IPS-NIHi7 (cell line): Measurements from ENCODE around the gene TMEM69.
"Not testable (repeated sequence)": the region's sequence is repeated elsewhere in the genome, so short reads cannot be mapped to it uniquely, and the experiment has no call there.

Source experiments
- DNase-seq: peaks from one replicate; pipeline ENCODE4 v3.0.0; 2012; ENCODE audit warnings: mixed read lengths; ENCODE audit errors: extremely low spot score

The TMEM69 gene, protein sequence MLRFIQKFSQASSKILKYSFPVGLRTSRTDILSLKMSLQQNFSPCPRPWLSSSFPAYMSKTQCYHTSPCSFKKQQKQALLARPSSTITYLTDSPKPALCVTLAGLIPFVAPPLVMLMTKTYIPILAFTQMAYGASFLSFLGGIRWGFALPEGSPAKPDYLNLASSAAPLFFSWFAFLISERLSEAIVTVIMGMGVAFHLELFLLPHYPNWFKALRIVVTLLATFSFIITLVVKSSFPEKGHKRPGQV

DNA sequence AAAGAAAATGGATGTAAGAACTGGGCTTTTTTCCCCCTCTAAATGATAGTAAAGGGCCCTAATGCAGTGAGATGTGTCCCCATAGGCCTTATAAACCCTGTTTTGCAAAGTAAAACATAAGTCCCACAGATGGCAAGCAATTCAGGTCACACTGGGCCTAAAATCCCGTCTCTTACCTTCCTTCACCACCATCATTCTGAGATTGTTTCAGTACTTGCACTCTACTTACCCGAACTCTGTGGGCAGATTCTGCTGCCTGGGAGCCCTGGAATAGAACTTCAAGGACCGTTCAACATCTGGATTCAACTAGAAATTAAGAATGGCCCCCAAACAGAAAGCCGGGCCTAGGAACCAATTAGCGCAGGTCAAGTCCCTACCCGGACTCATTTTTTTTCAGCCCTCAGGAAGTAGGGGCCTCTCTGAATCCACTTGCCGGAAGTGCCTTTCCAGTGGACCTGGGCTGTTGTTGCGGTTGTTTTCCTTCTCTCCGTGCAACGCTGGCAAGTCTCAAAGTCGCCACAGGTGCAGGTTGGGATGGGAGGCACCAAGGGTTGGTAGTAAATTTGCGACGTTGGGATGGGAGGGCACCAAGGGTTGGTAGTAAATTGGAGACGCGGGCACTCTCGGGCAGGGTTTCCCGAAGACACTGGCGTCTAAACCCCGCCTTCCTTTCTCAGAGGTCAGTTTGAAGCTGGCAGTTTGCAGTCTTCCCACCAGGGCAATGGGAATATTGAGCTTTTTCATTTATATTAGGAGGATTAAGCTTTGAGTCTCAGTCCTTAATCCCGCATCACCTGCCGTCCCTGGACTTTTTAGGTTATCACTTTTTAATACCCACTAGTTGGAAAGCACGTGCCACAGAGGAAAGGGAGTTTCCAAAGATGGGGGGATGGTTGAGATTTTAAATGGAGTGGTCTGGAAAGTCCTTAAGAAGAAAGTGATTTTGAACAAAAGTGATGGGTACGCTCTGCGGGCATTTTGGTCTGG is at the start of gene TMEM69:
TSS of gene TMEM69 (plus strand) at position 428 of the 987 bp plus-strand sequence. CDS start 2,888 bp downstream, outside the sequence.
- peak; percentile 87 for DNase-seq

GRCh38 chr1:45640293-45640692 is 47.7 kb upstream of the TMEM69 start:
- DNase-seq, result no peak

DNA sequence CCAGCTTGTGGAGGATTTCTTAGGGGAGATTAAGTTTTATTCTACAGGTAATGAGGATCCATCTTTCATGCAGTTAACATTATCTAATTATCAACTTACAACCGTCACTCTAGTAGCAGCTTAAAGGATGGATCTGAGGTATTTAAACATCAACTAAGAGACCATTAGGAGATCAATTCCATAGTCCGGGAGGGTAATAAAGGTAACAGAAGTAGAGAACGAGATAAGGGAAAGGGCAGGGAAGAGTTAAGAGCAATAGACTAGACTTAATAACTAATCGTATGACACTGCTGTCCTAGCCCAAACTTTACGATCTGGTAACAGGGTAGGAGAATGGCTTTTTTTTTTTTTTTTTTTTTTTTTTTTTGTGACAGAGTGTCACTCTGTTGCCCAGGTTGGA is 44.7 kb upstream of the TMEM69 start:
- no peak for DNase-seq

GRCh38 chr1:45643978-45644377 is 44.0 kb upstream of the TMEM69 start:
- DNase-seq, result no peak

GRCh38 chr1:45644661-45645060 is 43.3 kb upstream of the TMEM69 start:
- no peak for DNase-seq

GRCh38 chr1:45647248-45648021 is 40.5 kb upstream of the TMEM69 start:
- no peak for DNase-seq

DNA sequence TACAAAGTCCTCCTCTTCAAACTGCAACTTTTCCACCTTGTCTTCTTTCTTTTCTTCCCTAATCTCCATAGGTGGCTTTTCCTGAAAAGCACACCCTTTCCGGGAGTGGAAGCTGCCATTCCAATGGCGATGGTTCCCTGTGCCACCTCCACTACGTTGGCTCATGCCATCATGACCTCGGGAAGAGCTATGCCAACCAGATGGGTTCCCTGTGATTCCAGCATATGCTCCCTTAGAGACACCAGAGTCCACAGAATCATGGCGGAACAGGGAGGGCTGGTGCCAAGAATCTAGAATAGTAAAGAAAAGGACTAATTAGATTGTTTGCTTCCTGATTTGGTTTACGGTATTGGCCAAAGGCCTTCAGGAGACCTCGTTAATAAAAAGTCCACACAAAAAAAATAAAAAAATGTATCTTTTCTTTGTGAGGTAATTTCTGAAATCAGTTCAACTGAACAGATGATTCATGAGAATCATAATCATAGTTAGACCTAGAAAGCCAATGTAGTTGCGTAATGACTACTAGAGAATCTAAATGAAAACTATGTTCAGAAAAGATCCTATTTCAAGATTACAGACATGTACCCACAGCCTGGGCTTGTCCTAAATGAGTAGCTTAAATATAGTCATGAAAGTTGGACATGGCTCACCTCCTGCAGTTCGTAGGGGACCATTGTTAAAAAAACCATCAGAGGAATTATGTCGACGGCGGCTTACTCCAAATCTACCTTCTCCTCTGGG is 33.3 kb upstream of the TMEM69 start:
- DNase-seq, result no peak

GRCh38 chr1:45656573-45657226 is 31.3 kb upstream of the TMEM69 start:
- no peak for DNase-seq

DNA sequence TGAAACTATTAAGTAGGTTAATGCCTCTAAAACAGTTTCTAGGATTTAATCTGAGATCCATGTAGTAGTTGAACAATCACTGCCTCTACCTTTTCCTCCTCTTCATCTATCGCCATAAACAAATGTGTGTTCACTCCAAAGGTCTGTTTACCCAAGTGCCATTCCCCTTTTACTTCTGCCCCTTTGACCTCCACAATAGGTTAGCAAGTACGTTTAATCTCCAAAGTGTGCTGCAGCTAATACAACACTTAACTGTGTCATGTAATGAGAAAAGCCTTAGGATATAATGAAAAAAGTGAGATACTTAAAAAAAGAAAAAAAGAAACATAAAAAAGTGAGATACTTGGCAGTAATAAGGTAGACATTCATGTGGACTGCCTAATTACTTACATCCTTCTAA is 29.8 kb upstream of the TMEM69 start:
- no peak for DNase-seq

DNA sequence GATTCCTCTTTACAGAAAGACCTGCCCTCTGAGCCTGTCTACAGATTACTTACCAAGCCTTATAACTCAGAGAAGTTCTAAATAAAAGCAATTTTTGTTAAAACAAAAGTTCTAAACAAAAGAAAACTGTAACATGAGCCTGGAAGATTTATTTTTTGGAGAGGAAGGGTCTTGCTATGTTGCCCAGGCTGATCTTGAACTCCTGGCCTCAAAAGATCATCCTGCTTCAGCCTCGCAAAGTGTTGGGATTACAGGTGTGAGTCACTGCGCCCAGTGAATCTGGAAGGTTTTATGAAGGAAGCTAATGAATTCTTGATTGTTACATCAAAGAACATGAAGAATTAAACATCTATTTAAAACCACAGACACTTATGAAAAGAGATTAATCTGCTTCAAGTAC is 28.8 kb upstream of the TMEM69 start:
- no peak for DNase-seq

- DNase-seq, result no peak
These were observed 27.6 kb upstream of the TMEM69 start for GRCh38 chr1:45660336-45660735.

GRCh38 chr1:45666836-45667235 is 21.1 kb upstream of the TMEM69 start:
- no peak for DNase-seq

- DNase-seq, result no peak
These were observed 20.5 kb upstream of the TMEM69 start for GRCh38 chr1:45667321-45668111.

DNA sequence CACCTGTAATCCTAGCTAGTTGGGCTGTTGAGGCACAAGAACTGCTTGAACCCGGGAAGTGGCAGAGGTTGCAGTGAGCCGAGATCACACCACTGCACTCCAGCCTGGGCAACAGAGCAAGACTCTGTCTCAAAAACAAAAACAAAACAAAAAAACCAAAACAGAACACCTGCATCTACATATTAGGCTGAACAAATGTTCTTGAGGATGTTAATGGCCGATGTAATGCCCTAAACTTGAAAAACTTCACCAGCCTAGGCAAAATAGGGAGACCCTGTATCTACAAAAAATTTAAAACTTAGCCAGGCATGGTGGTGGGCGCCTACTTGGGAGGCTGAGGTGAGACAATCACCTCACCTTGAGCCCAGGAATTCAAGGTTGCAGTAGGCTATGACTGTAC is 19.5 kb upstream of the TMEM69 start:
- no peak for DNase-seq

- DNase-seq, result no peak
These were observed 18.6 kb upstream of the TMEM69 start for GRCh38 chr1:45669379-45669778.

DNA sequence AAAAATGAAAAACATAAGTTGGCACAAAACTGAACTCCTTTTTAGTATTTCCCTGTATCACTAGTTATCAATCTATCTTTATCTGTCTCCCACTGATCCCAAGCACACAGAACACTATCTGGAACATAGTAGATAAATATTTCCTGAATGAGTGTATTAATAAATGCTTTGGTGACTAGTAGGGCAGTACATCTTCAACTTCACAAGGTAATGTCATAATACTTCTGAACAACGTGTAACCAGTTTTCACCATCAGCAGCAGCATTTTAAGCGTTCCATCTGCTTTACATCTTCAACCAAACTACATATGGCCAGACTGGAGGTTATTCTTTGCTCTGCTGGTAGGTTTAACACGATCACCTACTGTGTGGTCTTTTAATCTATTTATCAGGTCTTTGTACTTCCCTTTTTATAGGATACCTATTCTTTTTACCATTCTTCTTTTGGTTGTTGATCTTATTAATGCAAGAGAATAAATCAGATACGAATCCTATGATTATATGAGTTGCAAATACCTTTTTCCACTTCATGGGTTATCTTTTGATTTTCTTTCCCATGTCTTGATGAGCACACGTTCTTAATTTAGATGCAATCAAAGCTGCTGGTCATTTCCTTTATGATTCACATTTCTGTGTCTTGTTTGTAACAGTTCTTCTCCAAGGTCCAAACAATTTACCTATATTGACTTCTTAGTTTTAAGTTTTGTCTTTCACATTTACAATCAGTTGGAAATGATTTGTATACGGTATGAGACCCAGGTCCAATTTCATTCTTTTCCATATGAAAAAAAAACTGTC is 17.9 kb upstream of the TMEM69 start:
- DNase-seq, result no peak

GRCh38 chr1:45673956-45674355 is 14.0 kb upstream of the TMEM69 start:
- no peak for DNase-seq

GRCh38 chr1:45674478-45674877 is 13.5 kb upstream of the TMEM69 start:
- DNase-seq, result no peak

DNA sequence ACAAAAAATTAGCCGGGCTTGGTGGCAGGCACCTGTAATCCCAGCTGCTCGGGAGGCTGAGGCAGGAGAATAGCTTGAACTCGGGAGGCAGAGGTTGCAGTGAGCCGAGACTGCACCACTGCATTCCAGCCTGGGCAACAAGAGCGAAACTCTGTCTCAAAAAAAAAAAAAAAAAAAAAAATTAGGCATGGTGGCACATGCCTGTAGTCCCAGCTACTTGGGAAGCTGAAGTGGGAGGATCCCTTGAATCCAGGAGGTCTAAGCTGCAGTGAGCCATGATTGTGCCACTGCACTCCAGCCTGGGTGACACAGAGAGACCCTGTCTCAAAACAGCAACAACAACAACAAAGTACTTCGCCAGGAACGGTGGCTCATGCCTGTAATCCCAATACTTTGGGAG is 11.4 kb upstream of the TMEM69 start:
- DNase-seq, result not testable (repeated sequence)
